ENCODE data around the gene NKX2-2. TPM values are rescaled to one million over a fixed set of nuclear protein-coding genes. Genes with fewer than 3 reads are reported as not detected.

Gene NKX2-2
- polyA plus RNA-seq (2011; rRNA removed) (not detected in 2 replicates), polyA minus RNA-seq (2011; rRNA and poly(A)+ RNA removed) (not detected in 2 replicates)

- TF ChIP-seq CTCF (IDR thresholded peaks at IDR 0.05; ENCODE audit: low read depth, low read length), result no peak
- H3K27ac ChIP-seq (ENCODE audit: low read depth, low read length), result no peak within 1 kb of the TSS
- ChIA-PET POLR2A (no interaction called here), CTCF (interaction anchor here (1.1 to 3.3 kb wide), 2 partner anchors 9 to 279 kb away, joined by 3 to 19 read pairs; no protein-coding TSS in a partner anchor)
- peaks cover 11% of the 10 kb centered on the region; the same call in 1 of the 2 replicates for H3K9me3 ChIP-seq (ENCODE audit: control insufficient read depth, insufficient read depth, low read length)
- no peak for DNase-seq (ENCODE audit: low read depth, low spot score)
- H3K27me3 ChIP-seq (ENCODE audit: control insufficient read depth, insufficient read depth, low read length), result peaks cover 92% of the 10 kb centered on the region
- no peak within 1 kb of the TSS for H3K4me3 ChIP-seq (ENCODE audit: low read depth, low read length)
Observed at GRCh38 chr20:21513881-21514540, at the start of gene NKX2-2. TSS of gene NKX2-2 (minus strand) at chr20:21514064. CDS start at chr20:21513669, 395 bp downstream.

- H3K27ac ChIP-seq (ENCODE audit: low read depth, low read length), result no peak overlapping the region
- H3K27me3 ChIP-seq (ENCODE audit: control insufficient read depth, insufficient read depth, low read length), result no peaks in the 10 kb centered on the region
- no peak overlapping the region for H3K4me3 ChIP-seq (ENCODE audit: low read depth, low read length)
- CTCF ChIA-PET, result interaction anchor here (1.1 to 1.2 kb wide), 2 partner anchors 702 to 725 kb away, joined by 5 to 6 read pairs; no protein-coding TSS in a partner anchor
- DNase-seq (ENCODE audit: low read depth, low spot score), result no peak
- POLR2A ChIA-PET, result no interaction called here
- no peak for TF ChIP-seq CTCF (IDR thresholded peaks at IDR 0.05; ENCODE audit: low read depth, low read length)
- no peaks in the 10 kb centered on the region for H3K9me3 ChIP-seq (ENCODE audit: control insufficient read depth, insufficient read depth, low read length)
Observed at GRCh38 chr20:21562656-21563055, 48.8 kb upstream of the NKX2-2 start.

- Histone ChIP-seq H3K9me3 (ENCODE audit: control insufficient read depth, insufficient read depth, low read length) (no peaks in the 10 kb centered on the region), H3K27ac (ENCODE audit: low read depth, low read length) (no peak overlapping the region), H3K4me3 (ENCODE audit: low read depth, low read length) (no peak overlapping the region), H3K27me3 (ENCODE audit: control insufficient read depth, insufficient read depth, low read length) (no peaks in the 10 kb centered on the region)
- CTCF ChIA-PET, result no interaction called here
- POLR2A ChIA-PET, result no interaction called here
- TF ChIP-seq CTCF (IDR thresholded peaks at IDR 0.05; ENCODE audit: low read depth, low read length), result no peak
- no peak for DNase-seq (ENCODE audit: low read depth, low spot score)
Observed at GRCh38 chr20:21559305-21559704, 45.4 kb upstream of the NKX2-2 start.

- no peak overlapping the region for H3K27ac ChIP-seq (ENCODE audit: low read depth, low read length)
- no peak for TF ChIP-seq CTCF (IDR thresholded peaks at IDR 0.05; ENCODE audit: low read depth, low read length)
- ChIA-PET POLR2A (no interaction called here), CTCF (no interaction called here)
- H3K27me3 ChIP-seq (ENCODE audit: control insufficient read depth, insufficient read depth, low read length), result no peaks in the 10 kb centered on the region
- no peaks in the 10 kb centered on the region for H3K9me3 ChIP-seq (ENCODE audit: control insufficient read depth, insufficient read depth, low read length)
- no peak overlapping the region for H3K4me3 ChIP-seq (ENCODE audit: low read depth, low read length)
- no peak for DNase-seq (ENCODE audit: low read depth, low spot score)
Observed at GRCh38 chr20:21557241-21558020, 43.6 kb upstream of the NKX2-2 start.

- TF ChIP-seq CTCF (IDR thresholded peaks at IDR 0.05; ENCODE audit: low read depth, low read length), result no peak
- ChIA-PET POLR2A (no interaction called here), CTCF (no interaction called here)
- H3K27me3 ChIP-seq (ENCODE audit: control insufficient read depth, insufficient read depth, low read length), result no peaks in the 10 kb centered on the region
- H3K27ac ChIP-seq (ENCODE audit: low read depth, low read length), result no peak overlapping the region
- no peak overlapping the region for H3K4me3 ChIP-seq (ENCODE audit: low read depth, low read length)
- no peaks in the 10 kb centered on the region for H3K9me3 ChIP-seq (ENCODE audit: control insufficient read depth, insufficient read depth, low read length)
- no peak for DNase-seq (ENCODE audit: low read depth, low spot score)
Observed at GRCh38 chr20:21556398-21556797, 42.5 kb upstream of the NKX2-2 start.
